Ovary (tissue), 7 donors: ENCODE results near the gene MSL3B.

Experiments
- DNase-seq, 5 donors: peaks; one replicate each; pipeline ENCODE4 v3.0.0-alpha.2; 2019 to 2020
- H3K27ac ChIP-seq, 2 donors: fragments of 200-600 bp; one replicate each; pipeline versions ENCODE4 v1.5.1 to v1.8.0; 2019 to 2022
- H3K27me3 ChIP-seq: fragments of 200-600 bp; one replicate; pipeline ENCODE4 v1.8.0; 2022
- H3K36me3 ChIP-seq: fragments of 200-600 bp; sonication (generic); one replicate; pipeline ENCODE4 v1.5.1; 2019
- H3K4me1 ChIP-seq: one replicate; pipeline ENCODE4 v1.8.1; 2013; ENCODE audit warnings: mild to moderate bottlenecking, moderate library complexity; ENCODE audit not compliant: insufficient read depth
- H3K4me3 ChIP-seq: fragments of 200-600 bp; sonication (generic); one replicate; pipeline ENCODE4 v1.5.1; 2017
- H3K9me3 ChIP-seq, 2 donors: fragments of 200-600 bp in 1 of 2; sonication (generic) in 1 of 2; one replicate each; pipeline versions ENCODE4 v1.5.1 to v1.8.1; 2013 to 2019; ENCODE audit warnings: mild to moderate bottlenecking in 1 of 2, moderate library complexity in 1 of 2
- CTCF ChIP-seq, 3 donors: fragments of 450-650 bp in 2 of 3; fragments of 200-600 bp in 1 of 3; IDR thresholded peaks; one replicate each; pipeline versions ENCODE4 v1.5.1 to v1.8.0; 2016 to 2022; ENCODE audit warnings: antibody characterized with exemption in 3 of 3, mild to moderate bottlenecking in 1 of 3
- EP300 ChIP-seq: sonication (generic); formaldehyde crosslinking; IDR thresholded peaks from one replicate; pipeline ENCODE4 v1.6.1; 2017; ENCODE audit warnings: antibody characterized with exemption
- POLR2A ChIP-seq: fragments of 450-650 bp; IDR thresholded peaks from one replicate; pipeline ENCODE4 v1.6.1; 2017; ENCODE audit warnings: antibody characterized with exemption, mild to moderate bottlenecking, moderate library complexity
- WGBS, 3 donors: extraction: QIAGEN DNeasy Blood & Tissue Kit in 1 of 3; methylation state at CpG; one replicate each; pipeline versions ENCODE4 v1.1.5 to v1.1.7; 2013 to 2017; 5-methylcytosine and 5-hydroxymethylcytosine counted together
- intact Hi-C, 4 donors: fragments of 100-400 bp; cut with DNase I; formaldehyde crosslinking; loops; one replicate each; pipeline versions ENCODE4 v1.11.0 to v1.15.1; 2022 to 2023
- donor health status: DM: no; HTN: no; CAD: no; lungs with moderate emphysema.
- donor health status: DM: no; HTN: no; CAD: no.
- donor health status: Bipolar disorder and iron deficiency.
- donor health status: DM: no; HTN: no; CAD: no.
- donor health status: DM: yes; HTN: yes; CAD: no.

The MSL3B gene

DNA sequence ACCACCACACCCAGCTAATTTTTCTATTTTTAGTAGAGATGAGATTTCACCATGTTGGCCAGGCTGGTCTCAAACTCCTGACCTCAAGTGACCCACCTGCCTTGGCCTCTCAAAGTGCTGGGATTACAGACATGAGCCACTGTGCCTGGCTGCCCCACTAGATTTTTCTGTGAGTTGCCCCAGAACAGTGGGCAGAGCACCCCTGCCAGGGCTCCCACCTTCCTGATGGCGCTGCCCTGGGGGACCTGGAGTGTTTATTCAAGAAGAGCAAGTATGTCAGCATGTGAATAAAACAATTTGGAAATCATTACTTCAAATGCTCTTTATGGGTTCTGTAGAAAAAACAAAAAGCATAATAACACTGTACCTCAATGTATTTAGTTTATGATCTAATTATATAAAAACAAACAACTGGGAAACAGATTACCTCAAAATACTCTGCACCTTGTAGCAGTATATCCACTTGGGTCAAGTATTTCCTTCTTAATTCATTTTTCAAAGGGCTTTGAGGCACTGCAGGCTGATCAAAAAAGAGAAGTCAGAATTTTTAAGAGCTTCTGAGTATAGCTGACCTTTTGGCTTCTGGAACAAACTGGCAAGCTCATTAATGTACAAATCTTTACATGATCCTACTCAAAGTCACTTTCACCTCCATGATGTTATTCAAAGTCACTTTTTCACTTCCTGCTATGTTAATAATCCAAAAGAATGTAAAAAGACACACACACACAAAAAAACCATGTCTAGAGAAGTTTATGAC, 22.7 kb downstream of the MSL3B start:
- intact Hi-C loops: no loop called here
- TF ChIP-seq POLR2A (no peak), CTCF (IDR thresholded peaks at IDR 0.05) (no peak), EP300 (no peak)
- Histone ChIP-seq H3K4me1 (no peaks in the 10 kb centered on the region), H3K9me3 (no peaks in the 10 kb centered on the region), H3K4me3 (no peak overlapping the region), H3K36me3 (no peaks in the 10 kb centered on the region), H3K27me3 (no peaks in the 10 kb centered on the region), H3K27ac (no peak overlapping the region)
- DNase-seq: no peak
- WGBS, 3 donors: 96 to 100% (median 98%) methylated on average over 1 of the region's 1 CpG

GRCh38 chr2:233844836-233845235, 23.4 kb downstream of the MSL3B start:
- DNase-seq: no peak
- TF ChIP-seq POLR2A: no peak
- no peak for TF ChIP-seq CTCF (IDR thresholded peaks at IDR 0.05)
- TF ChIP-seq EP300: no peak
- Histone ChIP-seq H3K9me3 (no peaks in the 10 kb centered on the region), H3K27me3 (no peaks in the 10 kb centered on the region), H3K36me3 (no peaks in the 10 kb centered on the region), H3K4me1 (no peaks in the 10 kb centered on the region), H3K4me3 (no peak overlapping the region), H3K27ac (no peak overlapping the region)
- WGBS, 3 donors: 81 to 95% (median 90%) methylated on average over 3 of the region's 3 CpGs
- intact Hi-C loops: no loop called here

- DNase-seq: no peak
Measured at GRCh38 chr2:233844064-233844807, 23.9 kb downstream of the MSL3B start.

DNA sequence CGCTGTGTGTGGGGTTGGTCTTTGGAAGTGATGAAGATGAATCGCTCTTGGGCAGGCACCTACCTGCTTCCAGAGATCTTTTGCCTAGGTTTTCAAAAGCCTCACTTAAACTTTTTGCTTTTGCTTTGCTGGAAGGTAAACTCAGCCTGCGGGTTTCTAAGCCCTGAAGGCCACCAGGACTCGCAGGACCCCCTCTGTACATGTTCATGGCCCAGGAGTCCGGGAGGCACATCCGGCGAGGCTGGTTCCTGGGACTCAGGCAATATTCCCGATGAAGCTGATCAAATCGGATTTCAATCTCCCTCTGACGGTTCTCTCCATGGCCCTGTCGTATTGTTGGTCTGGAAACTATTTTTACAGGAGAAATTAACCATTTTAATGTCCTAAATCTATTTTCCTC, 27.0 kb downstream of the MSL3B start:
- WGBS, 3 donors: 91 to 96% (median 93%) methylated on average over 11 of the region's 11 CpGs
- H3K27ac ChIP-seq: no peak overlapping the region
- H3K36me3 ChIP-seq: no peaks in the 10 kb centered on the region
- no peak for TF ChIP-seq EP300
- no peak for TF ChIP-seq POLR2A
- TF ChIP-seq CTCF (IDR thresholded peaks at IDR 0.05): no peak
- H3K4me3 ChIP-seq: no peak overlapping the region
- H3K9me3 ChIP-seq: no peaks in the 10 kb centered on the region
- DNase-seq: no peak
- H3K27me3 ChIP-seq: no peaks in the 10 kb centered on the region
- no peaks in the 10 kb centered on the region for H3K4me1 ChIP-seq
- intact Hi-C loops: no loop called here

More at GRCh38 chr2:233844064-233844807, 23.9 kb downstream of the MSL3B start:
- Histone ChIP-seq H3K4me3 (no peak overlapping the region), H3K27me3 (no peaks in the 10 kb centered on the region), H3K4me1 (no peaks in the 10 kb centered on the region), H3K27ac (no peak overlapping the region), H3K36me3 (no peaks in the 10 kb centered on the region), H3K9me3 (no peaks in the 10 kb centered on the region)
- TF ChIP-seq EP300 (no peak), POLR2A (no peak), CTCF (IDR thresholded peaks at IDR 0.05) (no peak)
- intact Hi-C loops: no loop called here
- 90 to 92% (median 92%) methylated on average over 19 of the region's 19 CpGs for WGBS, 3 donors
